Measurements from ENCODE around the gene SLC24A3.
A peak's percentile ranks its signal among the peaks of the same experiment; 100 is the strongest.

The SLC24A3 gene

GRCh38 chr20:19431906-19432305, 219.5 kb downstream of the SLC24A3 start:
- no peak for DNase-seq

DNA sequence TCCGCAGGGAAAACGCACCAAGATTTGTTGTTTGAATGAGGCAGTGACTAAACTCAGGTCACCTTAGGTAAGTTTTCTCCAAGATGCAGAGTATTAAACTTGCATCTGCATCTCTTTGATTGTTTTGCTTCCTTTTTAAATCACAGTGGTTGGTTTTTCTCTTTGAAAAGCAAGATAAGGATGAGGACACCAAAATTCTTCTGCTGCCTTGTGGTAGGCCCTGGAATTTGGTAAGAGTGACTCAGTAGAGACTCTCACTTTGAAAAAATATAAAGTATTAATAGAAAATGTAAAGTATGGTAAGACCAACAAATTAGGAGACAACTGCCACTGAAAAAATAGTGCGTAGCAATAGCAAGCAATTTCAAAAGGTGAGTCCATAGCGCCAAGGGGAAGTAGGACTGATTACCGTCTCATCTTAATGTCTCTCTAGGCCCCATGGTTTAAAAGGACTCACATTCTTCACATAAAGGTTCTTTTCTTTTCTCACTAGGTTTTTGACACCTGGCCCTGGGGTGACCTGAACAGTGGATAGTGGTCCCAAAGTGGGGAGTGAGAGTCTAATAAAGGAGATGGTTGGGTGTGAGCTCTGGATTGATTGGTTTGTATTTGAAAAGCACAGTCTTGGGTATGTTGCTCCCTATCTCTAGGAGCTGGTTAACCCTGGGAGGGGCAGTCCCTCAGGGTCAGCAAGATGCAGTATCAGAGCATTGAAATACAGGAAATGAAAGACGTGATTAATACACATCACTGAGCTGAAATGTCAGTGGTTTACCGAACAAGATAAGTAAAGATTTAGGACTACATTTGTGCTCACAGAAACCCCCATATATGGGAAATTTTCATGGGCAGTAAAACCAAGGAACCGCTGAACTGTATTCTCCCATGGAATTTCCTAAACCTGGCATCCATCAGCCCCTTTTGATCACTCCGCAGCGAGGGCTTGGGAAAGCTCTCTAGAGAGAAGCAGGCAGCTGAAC, 221.2 kb downstream of the SLC24A3 start:
- DNase-seq: peak; percentile 44

GRCh38 chr20:19435316-19435715, 222.9 kb downstream of the SLC24A3 start:
- DNase-seq: no peak

DNA sequence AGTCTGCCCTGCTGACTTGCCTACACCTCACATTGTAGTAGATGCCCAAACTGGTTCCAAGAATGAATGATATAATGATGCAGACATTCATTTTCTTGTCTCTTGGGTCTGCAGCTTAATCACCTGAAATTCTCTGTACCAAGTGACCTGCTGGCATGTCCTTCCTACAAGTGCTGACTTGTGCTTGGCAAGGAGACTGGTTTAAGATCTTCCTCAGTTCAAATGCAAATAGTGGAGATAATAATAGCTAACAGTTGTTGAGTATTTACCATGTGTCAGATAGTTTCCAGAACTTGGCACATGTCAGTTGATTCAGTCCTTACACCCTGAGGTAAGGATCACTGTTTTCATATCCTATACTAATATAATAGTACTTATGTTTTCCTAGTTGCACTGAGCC, 223.4 kb downstream of the SLC24A3 start:
- DNase-seq: no peak

DNA sequence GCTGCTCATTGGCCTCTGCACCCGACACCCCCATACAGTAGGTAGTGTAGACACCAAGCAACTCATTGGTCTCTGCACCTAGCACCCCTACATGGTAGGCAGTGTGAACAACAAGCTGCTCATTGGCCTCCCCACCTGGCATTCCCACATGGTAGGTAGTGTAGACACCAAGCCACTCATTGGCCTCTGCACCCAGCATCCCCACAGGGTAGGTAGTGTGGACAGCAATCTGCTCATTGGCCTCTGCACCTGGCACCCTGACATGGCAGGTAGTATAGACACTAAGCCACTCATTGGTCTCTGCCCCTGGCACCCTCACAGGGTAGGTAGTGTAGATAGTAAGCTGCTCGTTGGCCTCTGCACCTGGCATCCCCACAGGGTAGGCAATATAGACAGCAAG, 226.0 kb downstream of the SLC24A3 start:
- DNase-seq: no peak

GRCh38 chr20:19440660-19441527, 228.5 kb downstream of the SLC24A3 start:
- DNase-seq: no peak

DNA sequence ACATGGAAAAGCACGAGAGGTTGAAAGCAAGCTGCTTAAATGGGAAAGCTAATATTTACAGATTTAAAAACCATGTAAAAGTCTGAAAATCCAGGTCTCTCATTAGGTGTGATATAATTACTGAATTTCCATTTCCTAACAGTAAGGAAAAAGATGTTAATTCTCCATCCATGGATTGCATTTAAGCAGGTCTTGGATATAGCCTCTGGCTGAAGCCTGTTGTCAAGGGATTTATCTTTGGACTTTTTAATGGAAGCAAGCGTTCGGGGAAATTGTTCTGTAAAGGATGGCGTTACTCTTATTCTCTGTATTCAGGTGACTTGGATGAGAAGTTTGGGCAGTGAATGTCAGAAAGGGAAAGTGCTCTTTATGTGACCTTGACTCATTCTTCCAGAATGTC, 233.8 kb downstream of the SLC24A3 start:
- no peak for DNase-seq

- no peak for DNase-seq
Measured at GRCh38 chr20:19448632-19449031, 236.2 kb downstream of the SLC24A3 start.

DNA sequence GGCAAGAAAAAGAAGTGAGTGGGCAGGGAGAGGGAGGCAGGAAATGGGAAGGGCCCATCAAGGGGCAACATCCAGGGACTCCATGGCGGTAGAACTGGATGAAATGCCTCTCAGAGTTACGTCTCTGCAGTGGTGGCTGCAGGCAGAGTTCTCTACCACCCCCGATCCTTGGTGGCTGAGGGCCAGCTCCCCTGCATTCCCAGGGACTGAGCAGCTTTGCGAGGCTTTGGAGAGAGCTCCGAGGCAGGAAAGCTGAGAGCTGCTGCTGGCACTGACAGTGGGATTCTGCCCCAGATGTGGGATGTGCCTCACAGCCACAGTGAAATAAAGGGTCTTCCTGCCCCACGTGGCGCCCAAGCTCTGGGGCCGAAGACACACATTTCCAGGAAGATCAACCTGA, 236.6 kb downstream of the SLC24A3 start:
- DNase-seq: no peak

- no peak for DNase-seq
Measured at GRCh38 chr20:19451231-19451922, 238.9 kb downstream of the SLC24A3 start.

DNA sequence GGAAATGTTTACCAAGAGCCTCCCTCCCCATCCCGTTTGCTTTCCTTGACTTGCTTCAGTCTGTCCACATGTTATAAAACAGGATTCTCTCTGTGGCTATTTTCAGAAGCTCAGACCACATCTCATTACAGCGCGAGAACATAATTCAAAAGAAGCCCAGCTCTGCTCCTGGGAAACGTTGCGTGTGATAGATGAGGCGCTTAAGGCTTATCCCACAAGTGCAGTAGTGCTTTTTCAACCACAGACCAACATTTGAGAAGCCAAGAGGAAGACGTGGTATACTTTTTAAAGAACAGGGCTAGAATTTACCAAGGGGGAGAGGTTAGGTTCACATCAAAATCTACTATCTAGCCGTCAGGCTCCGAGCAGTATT, 239.5 kb downstream of the SLC24A3 start:
- no peak for DNase-seq

DNA sequence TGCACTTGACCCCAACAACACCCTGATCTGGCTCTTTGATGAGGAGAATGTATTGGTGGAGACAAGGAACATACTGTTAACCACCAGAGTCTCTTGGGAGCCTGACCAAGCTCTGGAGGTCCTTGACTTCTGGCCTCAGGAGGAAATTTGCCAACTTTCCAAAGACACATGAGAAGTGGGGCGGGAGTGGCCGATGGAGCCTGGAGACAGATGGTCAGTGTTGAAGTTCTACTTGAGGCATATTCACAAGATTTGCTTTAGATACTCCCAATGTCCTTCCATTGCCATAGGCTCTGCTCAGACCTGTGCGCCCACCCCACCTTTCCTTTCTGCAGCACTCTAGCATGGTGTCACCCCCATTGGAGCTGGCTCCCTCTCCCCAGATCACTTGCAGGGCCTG, 241.0 kb downstream of the SLC24A3 start:
- no peak for DNase-seq

- no peak for DNase-seq
Measured at GRCh38 chr20:19453862-19454261, 241.4 kb downstream of the SLC24A3 start.

- peak; percentile 58 for DNase-seq
Measured at GRCh38 chr20:19456595-19457395, 244.4 kb downstream of the SLC24A3 start.

DNA sequence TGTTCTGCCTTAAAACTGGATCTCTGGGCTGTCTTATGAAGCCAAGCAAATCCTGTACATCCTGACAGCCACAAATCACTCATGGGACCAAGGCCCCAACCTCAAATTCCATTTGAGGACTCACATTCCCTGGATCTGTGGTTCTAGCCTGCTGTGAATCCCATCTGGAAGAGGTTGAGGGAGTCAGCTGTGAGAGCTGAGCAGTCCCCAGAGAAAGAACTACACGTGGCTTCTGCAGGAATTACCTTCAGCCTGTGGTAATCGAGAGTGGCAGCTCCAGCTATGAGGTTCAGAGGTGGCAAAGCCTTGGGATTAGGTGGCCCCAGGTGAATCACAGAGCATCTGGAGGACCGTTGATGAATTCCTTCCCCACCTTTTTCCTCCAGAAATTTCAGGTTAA, 245.2 kb downstream of the SLC24A3 start:
- no peak for DNase-seq

DNA sequence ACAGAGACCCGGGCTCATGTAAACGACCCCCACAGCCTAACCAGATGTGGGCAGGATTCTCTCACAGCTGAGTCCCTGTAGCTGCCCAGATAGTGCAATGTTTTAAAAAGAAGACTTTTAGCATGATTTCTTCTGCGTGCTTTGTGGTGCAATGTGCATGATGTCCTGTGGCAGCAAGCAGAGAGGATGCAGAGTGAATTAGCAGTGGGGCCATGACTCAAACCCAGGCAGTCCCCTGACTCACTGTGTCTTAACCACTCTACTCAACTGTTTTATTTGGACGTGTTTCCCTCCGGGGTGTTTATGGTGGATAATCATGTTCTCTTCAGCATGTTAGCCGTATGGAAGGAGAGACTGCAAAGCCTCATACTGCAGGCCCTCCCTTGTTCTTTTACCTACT, 247.9 kb downstream of the SLC24A3 start:
- DNase-seq: no peak

DNA sequence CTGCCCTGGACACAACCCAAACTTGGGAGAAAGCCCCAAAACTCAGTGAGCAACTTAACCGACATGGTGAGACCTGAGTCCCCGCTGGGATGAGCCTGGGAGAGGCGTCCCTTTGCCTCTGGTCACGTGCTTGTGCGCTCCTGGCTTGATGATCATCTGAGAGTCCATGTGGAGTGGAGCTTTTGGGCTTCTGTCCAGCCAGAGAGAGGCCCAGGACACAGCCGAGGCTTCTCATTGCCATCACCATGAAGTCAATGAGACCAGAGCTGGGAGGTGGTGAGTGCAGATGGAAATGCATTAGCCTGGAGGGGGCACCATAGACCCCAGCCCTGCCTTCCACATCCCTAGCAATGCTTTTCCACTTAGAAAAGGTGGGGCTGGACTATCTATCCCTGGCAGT, 250.0 kb downstream of the SLC24A3 start:
- no peak for DNase-seq

GRCh38 chr20:19463597-19463996, 251.2 kb downstream of the SLC24A3 start:
- no peak for DNase-seq

DNA sequence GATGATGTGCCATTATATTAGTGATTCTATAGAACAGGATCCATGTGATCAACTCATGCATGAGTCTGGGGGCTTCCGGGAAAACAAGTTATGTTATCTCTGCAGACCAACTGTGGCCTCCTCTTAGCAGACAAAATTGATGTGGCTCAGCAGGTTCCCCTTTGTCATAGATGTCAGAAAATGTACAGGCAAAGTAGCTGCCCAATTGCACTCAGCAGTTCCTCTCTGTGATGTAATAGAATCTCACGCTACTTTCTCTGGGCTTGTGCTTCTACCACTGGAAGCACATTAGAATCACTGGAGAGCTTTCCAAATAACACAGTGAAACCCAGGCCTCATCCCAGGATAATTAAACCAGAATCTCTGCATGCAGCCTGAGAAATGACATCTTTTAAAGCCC, 253.1 kb downstream of the SLC24A3 start:
- DNase-seq: peak; percentile 41

GRCh38 chr20:19466206-19466928, 253.9 kb downstream of the SLC24A3 start:
- no peak for DNase-seq

- DNase-seq: no peak
Measured at GRCh38 chr20:19473216-19473921, 260.9 kb downstream of the SLC24A3 start.

Measured in suppressor macrophage treated with lipopolysaccharide for 4 hours (primary cell).